AG09319 (cell line): Measurements from ENCODE around the gene GJC3.
A peak's percentile ranks its signal among the peaks of the same experiment; 100 is the strongest.
"Not testable (repeated sequence)": the region's sequence is repeated elsewhere in the genome, so short reads cannot be mapped to it uniquely, and the experiment has no call there.

Experiments
- DNase-seq: peaks from one replicate; pipeline ENCODE4 v3.0.0-alpha.2; 2010; ENCODE audit warnings: low read depth; ENCODE audit errors: extremely low read depth
- CTCF ChIP-seq: IDR thresholded peaks from 2 replicates; pipeline ENCODE4 v1.5.1; 2011; ENCODE audit warnings: low read depth, mild to moderate bottlenecking, inconsistent platforms, low read length, moderate library complexity

The GJC3 gene

GRCh38 chr7:99958564-99959227, 29.3 kb upstream of the GJC3 start:
- TF ChIP-seq CTCF, result no peak
- no peak for DNase-seq

DNA sequence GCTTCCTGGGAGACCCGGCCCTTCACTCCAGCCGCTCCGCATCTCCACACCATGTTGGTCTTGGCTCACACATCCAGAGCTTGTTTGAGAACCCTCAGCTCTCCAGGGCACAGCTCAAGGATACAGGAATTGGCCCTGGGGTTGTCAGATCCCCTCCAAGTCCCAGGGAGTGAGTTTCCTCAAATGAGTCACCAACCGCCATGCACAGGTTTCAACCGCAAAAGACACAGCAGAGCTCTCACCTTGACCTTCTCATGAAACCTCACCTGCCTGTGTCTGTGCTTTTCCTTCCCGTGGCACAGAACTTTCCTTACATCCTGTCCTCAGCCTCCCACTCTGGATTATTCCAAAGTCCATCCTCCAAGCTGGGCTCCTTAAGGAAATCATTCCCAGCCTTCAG, 25.8 kb upstream of the GJC3 start:
- no peak for DNase-seq
- TF ChIP-seq CTCF, result no peak

DNA sequence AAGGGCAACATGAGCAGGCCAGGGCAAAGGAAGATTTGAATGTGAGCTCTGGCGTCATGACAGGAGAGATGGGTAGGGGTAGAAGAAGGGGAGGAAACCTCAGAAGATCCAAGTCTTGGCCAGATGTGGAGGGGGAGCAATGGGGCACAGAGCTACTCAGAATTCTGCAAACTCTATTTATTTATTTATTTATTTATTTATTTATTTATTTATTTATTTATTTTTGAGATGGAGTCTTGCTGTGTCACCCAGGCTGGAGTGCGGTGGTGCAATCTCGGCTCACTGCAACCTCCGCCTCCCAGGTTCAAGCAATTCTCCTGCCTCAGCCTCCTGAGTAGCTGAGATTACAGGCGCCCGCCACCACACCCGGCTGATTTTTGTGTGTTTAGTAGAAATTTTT, 25.2 kb upstream of the GJC3 start:
- DNase-seq, result not testable (repeated sequence)

- DNase-seq, result peak; percentile 10
- TF ChIP-seq CTCF, result no peak
Observed at GRCh38 chr7:99953649-99954048, 24.2 kb upstream of the GJC3 start.

DNA sequence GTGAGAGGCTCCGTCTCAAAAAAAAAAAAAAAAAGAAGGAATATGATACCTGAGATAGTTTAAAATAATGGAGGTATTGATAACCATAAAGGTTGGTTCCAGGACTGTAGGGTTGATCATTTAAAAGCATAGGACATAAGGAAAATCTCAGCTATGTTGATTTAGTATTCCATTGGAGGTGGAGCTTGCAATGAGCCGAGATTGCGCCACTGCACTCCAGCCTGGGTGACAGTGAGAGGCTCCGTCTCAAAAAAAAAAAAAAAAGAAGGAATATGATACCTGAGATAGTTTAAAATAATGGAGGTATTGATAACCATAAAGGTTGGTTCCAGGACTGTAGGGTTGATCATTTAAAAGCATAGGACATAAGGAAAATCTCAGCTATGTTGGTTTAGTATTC, 23.2 kb upstream of the GJC3 start:
- DNase-seq, result not testable (repeated sequence)

GRCh38 chr7:99950819-99951218, 21.4 kb upstream of the GJC3 start:
- not testable (repeated sequence) for DNase-seq

DNA sequence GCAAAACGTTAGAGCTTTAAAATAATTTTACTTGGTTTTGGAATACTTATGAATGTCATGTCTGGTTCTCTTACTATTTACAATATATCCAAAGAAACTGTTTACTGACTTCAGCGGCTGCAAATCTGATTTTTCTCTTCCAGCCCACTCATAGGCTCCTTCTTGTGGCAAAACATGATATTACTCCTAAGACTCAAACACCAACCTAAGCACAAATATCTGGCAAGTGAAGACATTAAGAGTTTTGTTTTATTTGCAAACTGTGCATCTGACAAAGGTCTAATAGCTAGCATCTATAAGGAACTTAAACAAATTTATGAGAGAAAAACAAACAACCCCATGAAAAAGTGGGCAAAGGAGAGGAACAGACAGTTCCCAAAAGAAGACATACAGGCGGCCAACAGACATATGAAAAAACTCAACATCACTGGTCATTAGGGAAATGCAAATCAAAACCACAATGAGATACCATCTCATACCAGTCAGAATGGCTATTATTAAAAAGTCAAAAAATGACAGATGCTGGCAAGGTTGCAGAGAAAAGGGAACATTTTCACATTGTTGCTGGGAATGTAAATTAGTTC, 20.3 kb upstream of the GJC3 start:
- no peak for DNase-seq
- TF ChIP-seq CTCF, result peak; percentile 23

GRCh38 chr7:99947608-99948007, 18.2 kb upstream of the GJC3 start:
- TF ChIP-seq CTCF, result no peak
- DNase-seq, result no peak

DNA sequence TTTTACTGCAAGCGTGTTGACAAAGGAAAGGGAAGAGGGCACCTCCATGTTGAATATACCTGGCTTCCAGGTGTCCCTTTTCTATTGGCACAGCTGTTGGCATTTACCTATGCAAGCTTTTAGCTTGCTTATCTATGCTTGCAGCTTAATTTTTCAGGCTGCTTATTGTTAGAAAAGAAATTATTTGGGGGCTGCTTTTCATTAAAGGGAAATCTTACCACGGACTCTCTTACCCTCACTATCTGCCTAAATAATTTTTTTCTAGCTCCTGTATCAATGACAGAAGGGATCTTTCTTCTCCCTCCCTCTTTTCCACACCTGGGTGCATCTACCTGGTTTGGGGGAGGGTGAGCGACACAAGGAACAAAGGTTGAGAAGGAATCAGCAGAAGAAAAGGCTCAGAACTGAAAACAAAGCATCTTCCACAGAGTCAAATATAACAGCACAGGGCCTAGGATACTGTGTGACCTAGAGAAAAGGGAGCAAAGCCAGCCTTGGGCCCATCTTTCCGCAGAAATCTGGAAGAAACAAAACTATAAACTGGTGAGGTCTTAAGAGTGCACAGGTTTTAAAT, 15.2 kb upstream of the GJC3 start:
- no peak for DNase-seq
- TF ChIP-seq CTCF, result no peak
